ENCODE results near the gene ARHGAP29.

GRCh38 chr1:94142022-94142421 lies 95.4 kb downstream of the ARHGAP29 start:
- TF ChIP-seq EZH2 (IDR thresholded peaks at IDR 0.05; ENCODE audit: insufficient read depth, poor library complexity, severe bottlenecking) (no peak), EZH2phosphoT487 (IDR thresholded peaks at IDR 0.05; ENCODE audit: insufficient read depth, low read depth) (no peak)
